Measurements from ENCODE around the gene PARP2.

GRCh38 chr14:20391505-20391904 is 48.1 kb downstream of the PARP2 start:
- TF ChIP-seq, protein P1, sequence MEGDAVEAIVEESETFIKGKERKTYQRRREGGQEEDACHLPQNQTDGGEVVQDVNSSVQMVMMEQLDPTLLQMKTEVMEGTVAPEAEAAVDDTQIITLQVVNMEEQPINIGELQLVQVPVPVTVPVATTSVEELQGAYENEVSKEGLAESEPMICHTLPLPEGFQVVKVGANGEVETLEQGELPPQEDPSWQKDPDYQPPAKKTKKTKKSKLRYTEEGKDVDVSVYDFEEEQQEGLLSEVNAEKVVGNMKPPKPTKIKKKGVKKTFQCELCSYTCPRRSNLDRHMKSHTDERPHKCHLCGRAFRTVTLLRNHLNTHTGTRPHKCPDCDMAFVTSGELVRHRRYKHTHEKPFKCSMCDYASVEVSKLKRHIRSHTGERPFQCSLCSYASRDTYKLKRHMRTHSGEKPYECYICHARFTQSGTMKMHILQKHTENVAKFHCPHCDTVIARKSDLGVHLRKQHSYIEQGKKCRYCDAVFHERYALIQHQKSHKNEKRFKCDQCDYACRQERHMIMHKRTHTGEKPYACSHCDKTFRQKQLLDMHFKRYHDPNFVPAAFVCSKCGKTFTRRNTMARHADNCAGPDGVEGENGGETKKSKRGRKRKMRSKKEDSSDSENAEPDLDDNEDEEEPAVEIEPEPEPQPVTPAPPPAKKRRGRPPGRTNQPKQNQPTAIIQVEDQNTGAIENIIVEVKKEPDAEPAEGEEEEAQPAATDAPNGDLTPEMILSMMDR (conservative IDR thresholded peaks at IDR 0.05; ENCODE audit: low read length): no peak
- TF ChIP-seq EZH2phosphoT487 (IDR thresholded peaks at IDR 0.05; ENCODE audit: borderline replicate concordance): no peak
